GM12878 (cell line): ENCODE measurements around the gene WNT5B. TPM values are rescaled to one million over a fixed set of nuclear protein-coding genes. Genes with fewer than 3 reads are reported as not detected.

Source experiments
- ATAC-seq: fragments of 200-7000 bp; cut with Tn5 transposase; 3 replicates; pipeline ENCODE4 v1.9.1; 2020; ENCODE audit warnings: mild to moderate bottlenecking, moderate library complexity
- BruUV-seq: library from RNA; stranded (reverse); fragments of 400-500 nt; replicated peaks from 2 replicates; lab custom pipeline; 2021; lab: Mats Ljungman, UMichigan
- CTCF ChIA-PET: fragments of 300-600 bp; sonication (Branson Sonifier 250); formaldehyde crosslinking; extraction: SDS; loops from one replicate; lab custom pipeline; 2021; ENCODE audit warnings: inconsistent platforms; lab: Yijun Ruan, JAX
- POLR2A ChIA-PET: fragments of 350-600 bp; formaldehyde crosslinking; extraction: SDS; loops from one replicate; lab custom pipeline; 2021; ENCODE audit warnings: inconsistent platforms; lab: Charles Lee
- RAD21 ChIA-PET: fragments of 300-600 bp; sonication (Branson Sonifier 250); formaldehyde crosslinking; loops from one replicate; lab custom pipeline; 2023; ENCODE audit warnings: antibody characterized with exemption; ENCODE audit not compliant: unreplicated experiment; lab: Charles Lee
- SMC1A ChIA-PET: fragments of 300-600 bp; sonication (Branson Sonifier 250); formaldehyde crosslinking; loops from one replicate; lab custom pipeline; 2023; ENCODE audit not compliant: unreplicated experiment, uncharacterized antibody; lab: Charles Lee
- DNase-seq: peaks from one replicate; pipeline ENCODE4 v3.0.0-alpha.2; 2011; ENCODE audit warnings: low read depth, low spot score
- FAIRE-seq: peaks from 3 replicates; lab custom pipeline; 2011; peaks lifted over from hg19 to GRCh38; lab: Jason Lieb, UNC
- H2AFZ ChIP-seq: 2 replicates; pipeline ENCODE4 v1.6.0; 2011; ENCODE audit warnings: low read depth, low read length, control low read depth; ENCODE audit not compliant: control insufficient read depth
- H3K27ac ChIP-seq: 2 replicates; pipeline ENCODE4 v1.5.1; 2011; ENCODE audit warnings: control low read depth; ENCODE audit not compliant: control insufficient read depth, insufficient read depth
- H3K27me3 ChIP-seq, 2 experiments: replicated peaks in 1 of 2; 2 replicates each; pipeline versions ENCODE4 v1.6.0 to v1.6.1; 2011; ENCODE audit warnings: low read length in 1 of 2; ENCODE audit not compliant: control insufficient read depth in 2 of 2, insufficient read depth in 2 of 2
- H3K36me3 ChIP-seq, 2 experiments: 2 replicates each; pipeline ENCODE4 v1.5.1; 2011; ENCODE audit warnings: low read length in 1 of 2; ENCODE audit not compliant: control insufficient read depth in 2 of 2, insufficient read depth in 2 of 2
- H3K4me1 ChIP-seq: 2 replicates; pipeline ENCODE4 v1.6.1; 2011; ENCODE audit warnings: mild to moderate bottlenecking, low read length, moderate library complexity, mixed read lengths; ENCODE audit not compliant: control insufficient read depth, insufficient read depth
- H3K4me2 ChIP-seq: 2 replicates; pipeline ENCODE4 v1.6.0; 2011; ENCODE audit warnings: control low read depth; ENCODE audit not compliant: control insufficient read depth, insufficient read depth
- H3K4me3 ChIP-seq: fragments of 200-600 bp; sonication (generic); 2 replicates; pipeline ENCODE4 v1.5.1; 2016
- H3K79me2 ChIP-seq: 2 replicates; pipeline ENCODE4 v1.6.0; 2011; ENCODE audit warnings: low read length; ENCODE audit not compliant: control insufficient read depth, insufficient read depth
- H3K9ac ChIP-seq: 2 replicates; pipeline ENCODE4 v1.8.0; 2011; ENCODE audit warnings: low read length, control low read depth, mixed read lengths; ENCODE audit not compliant: control insufficient read depth, insufficient read depth
- H3K9me3 ChIP-seq: replicated peaks from 3 replicates; pipeline ENCODE4 v1.5.1; 2011; ENCODE audit warnings: mild to moderate bottlenecking, low read length; ENCODE audit not compliant: control insufficient read depth, insufficient read depth
- H4K20me1 ChIP-seq: 2 replicates; pipeline ENCODE4 v1.6.0; 2011; ENCODE audit not compliant: control insufficient read depth, insufficient read depth
- ATF7 ChIP-seq: fragments of 450-650 bp; IDR thresholded peaks from 2 replicates; pipeline ENCODE4 v1.6.1; 2016; ENCODE audit warnings: low read depth, mild to moderate bottlenecking
- E2F8 ChIP-seq: fragments of 450-650 bp; IDR thresholded peaks from 2 replicates; pipeline ENCODE4 v1.6.1; 2018; ENCODE audit warnings: mild to moderate bottlenecking, low read depth, moderate library complexity; ENCODE audit not compliant: partially characterized antibody
- GABPA ChIP-seq: IDR thresholded peaks from 2 replicates; pipeline ENCODE4 v1.6.1; 2014; ENCODE audit warnings: antibody characterized with exemption, low read depth, mild to moderate bottlenecking, inconsistent platforms
- POLR2A ChIP-seq: IDR thresholded peaks from 2 replicates; pipeline ENCODE4 v1.6.1; 2011; ENCODE audit warnings: low read depth, mild to moderate bottlenecking, low read length
- SIN3A ChIP-seq: IDR thresholded peaks from 2 replicates; pipeline ENCODE4 v1.6.1; 2012; ENCODE audit warnings: low read depth, low read length, improper control_type of control experiment
- WGBS: methylation state at CpG from one replicate; pipeline ENCODE4 v1.1.6; 2016; ENCODE audit warnings: low lambda C conversion rate; ENCODE audit not compliant: insufficient replicate concordance, insufficient coverage; ENCODE audit errors: missing lambda C conversion rate; 5-methylcytosine and 5-hydroxymethylcytosine counted together
- in situ Hi-C: fragments of 300-500 bp; cut with MboI; formaldehyde crosslinking; loops from 9 replicates; pipeline ENCODE4 v1.14.3; 2018; ENCODE audit warnings: mixed read lengths
- intact Hi-C: fragments of 100-400 bp; cut with micrococcal nuclease; formaldehyde crosslinking; loops from one replicate; pipeline ENCODE4 v1.14.2; 2022; ENCODE audit not compliant: unreplicated experiment
- polyA plus RNA-seq, 11 experiments: library from polyadenylated mRNA; depleted of rRNA in 4 of 11; unstranded in 6 of 11; stranded (reverse) in 5 of 11; fragments of >200 nt; fragmentation: Nextera tagmentation in 4 of 11; fragmentation: Illumina TruSeq in 1 of 11; extraction: Ambion mirVana in 4 of 11; extraction: Trizol in 1 of 11; gene quantifications; 1 replicate in 1 of 11; 2 replicates in 10 of 11; pipeline versions ENCODE4 v1.2.1 to v1.2.3, GENCODE V29; 2011 to 2016; ENCODE audit warnings: inconsistent platforms in 2 of 11, missing spikeins in 2 of 11, low read depth in 1 of 11
- total RNA-seq, 4 experiments: library from RNA; depleted of rRNA in 3 of 4; stranded (reverse); fragments of >200 nt in 3 of 4; fragmentation: Illumina TruSeq in 1 of 4; extraction: Trizol in 1 of 4; gene quantifications; 2 replicates each; pipeline versions ENCODE4 v1.2.1 to v1.2.3, GENCODE V29; 2013 to 2021

The WNT5B gene
- total and polyA plus RNA-seq, 10 of the 15 experiments (the other 5 are each of a cell fraction or from before 2014, with no cell fraction given): 0.45 to 18.3 (median 5.4) TPM

- Histone ChIP-seq H3K27ac (no peak overlapping the region), H3K36me3 (no peaks in the 10 kb centered on the region; a peak in 1 of 4 replicates), H3K4me2 (peak overlapping the region; percentile 11; the same call in 1 of the 2 replicates), H3K9me3 (no peaks in the 10 kb centered on the region), H3K9ac (no peak overlapping the region), H3K79me2 (no peaks in the 10 kb centered on the region), H3K4me3 (no peak overlapping the region; the same call in 1 of the 2 replicates), H3K27me3 (no peaks in the 10 kb centered on the region), H3K4me1 (peaks cover 26% of the 10 kb centered on the region), H2AFZ (0 out of 2 replicates have a peak overlapping the region, but pooled peaks have one; percentile 7), H4K20me1 (no peaks in the 10 kb centered on the region)
- BruUV-seq: no TSS peak
- ATAC-seq (no peak), FAIRE-seq (no peak), DNase-seq (no peak)
- SMC1A ChIA-PET: interaction anchor here (1.3 kb wide), 2 partner anchors 13 to 501 kb away, joined by 3 to 5 read pairs; no protein-coding TSS in a partner anchor
- intact Hi-C loops (no loop called here), in situ Hi-C loops (no loop called here)
- TF ChIP-seq GABPA (no peak), POLR2A (no peak), E2F8 (no peak), ATF7 (no peak), SIN3A (no peak)
- CTCF ChIA-PET: interaction anchor here (0.8 to 1.6 kb wide), 5 partner anchors 10 to 501 kb away, joined by 3 to 8 read pairs (median 4); no protein-coding TSS in a partner anchor
- RAD21 ChIA-PET: interaction anchor here (1.2 to 1.7 kb wide), 3 partner anchors 11 to 501 kb away, joined by 4 to 7 read pairs (median 4); no protein-coding TSS in a partner anchor
- POLR2A ChIA-PET: no interaction called here
- 28% methylated on average over 4 of the region's 4 CpGs for WGBS
These were observed 9.9 kb upstream of the WNT5B start for GRCh38 chr12:1619159-1619558.
